ENCODE measurements around the gene ATAD3B. TPM values are rescaled to one million over a fixed set of nuclear protein-coding genes. Genes with fewer than 3 reads are reported as not detected.

ATAD3B gene
- total RNA-seq, result 47.4 and 49.5 TPM in 2 replicates

- H3K4me3 Mint-ChIP-seq, result peak within 1 kb of the TSS; percentile 90
- H3K36me3 Mint-ChIP-seq (ENCODE audit: low read depth), result peaks cover 5% of the 10 kb centered on the region
- ATAC-seq (ENCODE audit: low read depth) (peak; percentile 95), DNase-seq (peak; percentile 84)
- H3K27me3 Mint-ChIP-seq, result no peaks in the 10 kb centered on the region
- intact Hi-C loops (cut with micrococcal nuclease), result loop anchor here (1.0 to 2.0 kb wide), 6 partner anchors 33 to 144 kb away; partner anchors contain the start of genes AURKAIP1, CCNL2, MIB2 and MRPL20
- peak within 1 kb of the TSS; percentile 82 for H3K27ac Mint-ChIP-seq
- H3K9me3 Mint-ChIP-seq, result peaks cover 2% of the 10 kb centered on the region
- POLR2A ChIA-PET, result no interaction called here
- peaks cover 25% of the 10 kb centered on the region for H3K4me1 Mint-ChIP-seq
- CTCF ChIA-PET, result no interaction called here
- TF ChIP-seq CTCF (IDR thresholded peaks at IDR 0.05), result no peak
Observed at GRCh38 chr1:1471389-1472052, at the start of gene ATAD3B. TSS of gene ATAD3B (plus strand) at chr1:1471765. CDS start at chr1:1471885, 120 bp downstream.

- no peaks in the 10 kb centered on the region for H3K9me3 Mint-ChIP-seq
Observed at GRCh38 chr1:1421907-1422464, 49.6 kb upstream of the ATAD3B start.

GRCh38 chr1:1422465-1423244, 48.9 kb upstream of the ATAD3B start:
- intact Hi-C loops (cut with micrococcal nuclease), result no loop called here
- Mint-ChIP-seq H3K9me3 (no peaks in the 10 kb centered on the region), H3K4me3 (no peak overlapping the region), H3K27ac (no peak overlapping the region), H3K36me3 (ENCODE audit: low read depth) (no peaks in the 10 kb centered on the region), H3K27me3 (peaks cover 15% of the 10 kb centered on the region), H3K4me1 (peaks cover 1% of the 10 kb centered on the region)
- ATAC-seq (ENCODE audit: low read depth), result no peak
- no peak for DNase-seq
- POLR2A ChIA-PET, result interaction anchor here (0.7 kb wide), 1 partner anchor 15 kb away, joined by 4 read pairs; no protein-coding TSS in a partner anchor
- TF ChIP-seq CTCF (IDR thresholded peaks at IDR 0.05), result no peak
- CTCF ChIA-PET, result no interaction called here

More at GRCh38 chr1:1421907-1422464, 49.6 kb upstream of the ATAD3B start:
- Mint-ChIP-seq H3K4me1 (peaks cover 1% of the 10 kb centered on the region), H3K27me3 (peaks cover 15% of the 10 kb centered on the region), H3K36me3 (ENCODE audit: low read depth) (no peaks in the 10 kb centered on the region), H3K4me3 (no peak overlapping the region), H3K27ac (no peak overlapping the region)
- TF ChIP-seq CTCF (IDR thresholded peaks at IDR 0.05), result no peak
- ATAC-seq (ENCODE audit: low read depth) (no peak), DNase-seq (no peak)
- intact Hi-C loops (cut with micrococcal nuclease), result no loop called here
- ChIA-PET CTCF (no interaction called here), POLR2A (no interaction called here)

- H3K27ac Mint-ChIP-seq, result no peak overlapping the region
- no peaks in the 10 kb centered on the region for H3K36me3 Mint-ChIP-seq (ENCODE audit: low read depth)
- ATAC-seq (ENCODE audit: low read depth) (no peak), DNase-seq (no peak)
- POLR2A ChIA-PET, result interaction anchor here (0.7 kb wide), 1 partner anchor 16 kb away, joined by 4 read pairs; no protein-coding TSS in a partner anchor
- TF ChIP-seq CTCF (IDR thresholded peaks at IDR 0.05), result no peak
- CTCF ChIA-PET, result no interaction called here
- intact Hi-C loops (cut with micrococcal nuclease), result no loop called here
- no peak overlapping the region for H3K4me3 Mint-ChIP-seq
- H3K27me3 Mint-ChIP-seq, result peaks cover 15% of the 10 kb centered on the region
- peaks cover 1% of the 10 kb centered on the region for H3K4me1 Mint-ChIP-seq
- H3K9me3 Mint-ChIP-seq, result no peaks in the 10 kb centered on the region
Observed at GRCh38 chr1:1423245-1423597, 48.3 kb upstream of the ATAD3B start.

GRCh38 chr1:1424707-1425106, 46.9 kb upstream of the ATAD3B start:
- no peaks in the 10 kb centered on the region for H3K4me1 Mint-ChIP-seq
- ChIA-PET CTCF (interaction anchor here (1.0 kb wide), 1 partner anchor 16 kb away, joined by 3 read pairs; no protein-coding TSS in a partner anchor), POLR2A (no interaction called here)
- no peak overlapping the region for H3K27ac Mint-ChIP-seq
- DNase-seq (no peak), ATAC-seq (ENCODE audit: low read depth) (no peak)
- H3K27me3 Mint-ChIP-seq, result peaks cover 22% of the 10 kb centered on the region
- H3K4me3 Mint-ChIP-seq, result no peak overlapping the region
- no peaks in the 10 kb centered on the region for H3K9me3 Mint-ChIP-seq
- intact Hi-C loops (cut with micrococcal nuclease), result no loop called here
- no peak for TF ChIP-seq CTCF (IDR thresholded peaks at IDR 0.05)
- H3K36me3 Mint-ChIP-seq (ENCODE audit: low read depth), result no peaks in the 10 kb centered on the region
